ENCODE measurements around the gene CHCHD6.

Gene CHCHD6

GRCh38 chr3:126703512-126704493 is at the start of gene CHCHD6:
CHCHD6 (plus strand) TSS chr3:126704240; CDS start chr3:126704313, 73 bp downstream.
- no peaks in the 10 kb centered on the region for H3K9me3 ChIP-seq (ENCODE audit: control insufficient read depth, low read depth, low read length)
- no peaks in the 10 kb centered on the region for H3K36me3 ChIP-seq (ENCODE audit: control insufficient read depth, low read depth, low read length)
- peaks cover 34% of the 10 kb centered on the region for H3K27me3 ChIP-seq (ENCODE audit: control insufficient read depth, insufficient read depth, low read length)
- H3K4me1 ChIP-seq (ENCODE audit: control insufficient read depth, low read depth, low read length) = peaks cover 9% of the 10 kb centered on the region
- peak within 1 kb of the TSS; percentile 44 for H3K9ac ChIP-seq (ENCODE audit: low read length)
- H3K4me3 ChIP-seq (ENCODE audit: low read length) = peak within 1 kb of the TSS; percentile 77
- H3K27ac ChIP-seq (ENCODE audit: low read length) = no peak within 1 kb of the TSS

- H3K4me1 ChIP-seq (ENCODE audit: control insufficient read depth, low read depth, low read length) = no peaks in the 10 kb centered on the region
- peak within 1 kb of the TSS; percentile 16 for H3K9ac ChIP-seq (ENCODE audit: low read length)
- peak within 1 kb of the TSS; percentile 50 for H3K4me3 ChIP-seq (ENCODE audit: low read length)
- H3K27ac ChIP-seq (ENCODE audit: low read length) = no peak within 1 kb of the TSS
- H3K9me3 ChIP-seq (ENCODE audit: control insufficient read depth, low read depth, low read length) = no peaks in the 10 kb centered on the region
- peaks cover 34% of the 10 kb centered on the region for H3K27me3 ChIP-seq (ENCODE audit: control insufficient read depth, insufficient read depth, low read length)
- no peaks in the 10 kb centered on the region for H3K36me3 ChIP-seq (ENCODE audit: control insufficient read depth, low read depth, low read length)
Observed at GRCh38 chr3:126654571-126655383, 49.3 kb upstream of the CHCHD6 start, which contains the start of gene TXNRD3. TXNRD3 (minus strand) TSS chr3:126655124.

DNA sequence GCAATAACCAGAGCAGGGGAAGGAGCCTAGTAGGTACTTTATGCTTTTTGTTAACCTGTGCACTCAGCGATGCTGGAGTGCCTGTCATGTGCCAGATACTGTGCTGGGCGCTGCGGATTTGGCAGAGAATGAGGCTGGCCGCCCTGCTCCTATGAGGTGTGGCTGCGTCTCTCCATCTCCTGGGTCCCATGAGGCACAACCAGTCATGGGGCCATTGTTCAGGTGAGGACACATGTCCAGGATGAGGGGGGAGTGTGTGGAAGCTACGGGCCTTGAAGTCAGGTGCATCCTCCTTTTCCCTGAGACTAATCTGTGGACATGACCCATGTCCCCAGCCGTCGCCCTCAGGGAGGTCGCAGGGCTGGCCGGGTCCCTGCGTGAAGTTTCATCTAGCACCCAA is 48.2 kb upstream of the CHCHD6 start:
- Histone ChIP-seq H3K9ac (ENCODE audit: low read length) (no peak overlapping the region), H3K4me1 (ENCODE audit: control insufficient read depth, low read depth, low read length) (no peaks in the 10 kb centered on the region), H3K27me3 (ENCODE audit: control insufficient read depth, insufficient read depth, low read length) (peaks cover 34% of the 10 kb centered on the region), H3K27ac (ENCODE audit: low read length) (no peak overlapping the region), H3K36me3 (ENCODE audit: control insufficient read depth, low read depth, low read length) (no peaks in the 10 kb centered on the region), H3K9me3 (ENCODE audit: control insufficient read depth, low read depth, low read length) (no peaks in the 10 kb centered on the region), H3K4me3 (ENCODE audit: low read length) (no peak overlapping the region)

DNA sequence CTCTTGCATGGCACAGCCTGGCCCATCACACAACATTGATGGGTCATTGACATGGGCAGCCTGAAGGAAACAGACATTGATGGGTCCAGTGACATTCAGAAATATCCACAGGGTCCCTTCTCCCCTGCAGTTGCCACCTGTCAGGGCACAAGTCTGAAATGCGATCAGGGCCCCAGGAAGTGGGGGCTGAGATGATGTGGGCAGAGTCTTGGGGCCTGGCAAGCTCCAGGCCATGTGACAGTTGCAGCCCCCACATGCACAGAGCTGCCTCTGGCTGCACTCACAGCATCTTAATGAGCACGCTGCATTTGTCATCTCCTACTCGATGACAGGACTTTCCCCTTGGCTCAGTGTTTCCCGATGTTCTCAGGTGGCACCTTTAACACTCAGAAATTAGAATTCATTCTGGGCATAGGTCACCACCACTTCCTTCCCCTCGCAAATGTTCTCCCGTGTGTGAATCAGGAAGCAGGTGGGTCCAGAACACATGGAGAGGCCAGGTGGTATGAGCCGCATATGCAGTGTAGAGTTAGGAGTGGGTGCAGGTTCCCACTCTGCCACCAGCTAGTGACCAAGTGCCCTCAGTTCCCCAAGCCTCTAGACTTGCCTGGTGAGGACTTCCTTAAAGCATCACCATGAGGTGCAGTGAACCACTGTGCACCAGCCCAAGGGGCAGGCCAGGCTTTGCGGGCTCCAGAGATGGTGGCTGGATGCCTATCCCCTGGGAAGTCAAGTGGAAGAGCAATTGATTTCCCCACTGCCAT is 47.5 kb upstream of the CHCHD6 start:
- H3K36me3 ChIP-seq (ENCODE audit: control insufficient read depth, low read depth, low read length) = no peaks in the 10 kb centered on the region
- no peak overlapping the region for H3K9ac ChIP-seq (ENCODE audit: low read length)
- H3K27me3 ChIP-seq (ENCODE audit: control insufficient read depth, insufficient read depth, low read length) = peaks cover 34% of the 10 kb centered on the region
- no peaks in the 10 kb centered on the region for H3K4me1 ChIP-seq (ENCODE audit: control insufficient read depth, low read depth, low read length)
- no peak overlapping the region for H3K4me3 ChIP-seq (ENCODE audit: low read length)
- H3K27ac ChIP-seq (ENCODE audit: low read length) = no peak overlapping the region
- H3K9me3 ChIP-seq (ENCODE audit: control insufficient read depth, low read depth, low read length) = no peaks in the 10 kb centered on the region

GRCh38 chr3:126657901-126658300 is 46.1 kb upstream of the CHCHD6 start:
- Histone ChIP-seq H3K4me3 (ENCODE audit: low read length) (no peak overlapping the region), H3K4me1 (ENCODE audit: control insufficient read depth, low read depth, low read length) (no peaks in the 10 kb centered on the region), H3K27me3 (ENCODE audit: control insufficient read depth, insufficient read depth, low read length) (peaks cover 34% of the 10 kb centered on the region), H3K27ac (ENCODE audit: low read length) (no peak overlapping the region), H3K9me3 (ENCODE audit: control insufficient read depth, low read depth, low read length) (no peaks in the 10 kb centered on the region), H3K9ac (ENCODE audit: low read length) (no peak overlapping the region), H3K36me3 (ENCODE audit: control insufficient read depth, low read depth, low read length) (no peaks in the 10 kb centered on the region)

GRCh38 chr3:126658584-126658983 is 45.5 kb upstream of the CHCHD6 start:
- Histone ChIP-seq H3K4me1 (ENCODE audit: control insufficient read depth, low read depth, low read length) (no peaks in the 10 kb centered on the region), H3K4me3 (ENCODE audit: low read length) (no peak overlapping the region), H3K27ac (ENCODE audit: low read length) (no peak overlapping the region), H3K36me3 (ENCODE audit: control insufficient read depth, low read depth, low read length) (no peaks in the 10 kb centered on the region), H3K27me3 (ENCODE audit: control insufficient read depth, insufficient read depth, low read length) (peaks cover 27% of the 10 kb centered on the region), H3K9me3 (ENCODE audit: control insufficient read depth, low read depth, low read length) (no peaks in the 10 kb centered on the region), H3K9ac (ENCODE audit: low read length) (no peak overlapping the region)

DNA sequence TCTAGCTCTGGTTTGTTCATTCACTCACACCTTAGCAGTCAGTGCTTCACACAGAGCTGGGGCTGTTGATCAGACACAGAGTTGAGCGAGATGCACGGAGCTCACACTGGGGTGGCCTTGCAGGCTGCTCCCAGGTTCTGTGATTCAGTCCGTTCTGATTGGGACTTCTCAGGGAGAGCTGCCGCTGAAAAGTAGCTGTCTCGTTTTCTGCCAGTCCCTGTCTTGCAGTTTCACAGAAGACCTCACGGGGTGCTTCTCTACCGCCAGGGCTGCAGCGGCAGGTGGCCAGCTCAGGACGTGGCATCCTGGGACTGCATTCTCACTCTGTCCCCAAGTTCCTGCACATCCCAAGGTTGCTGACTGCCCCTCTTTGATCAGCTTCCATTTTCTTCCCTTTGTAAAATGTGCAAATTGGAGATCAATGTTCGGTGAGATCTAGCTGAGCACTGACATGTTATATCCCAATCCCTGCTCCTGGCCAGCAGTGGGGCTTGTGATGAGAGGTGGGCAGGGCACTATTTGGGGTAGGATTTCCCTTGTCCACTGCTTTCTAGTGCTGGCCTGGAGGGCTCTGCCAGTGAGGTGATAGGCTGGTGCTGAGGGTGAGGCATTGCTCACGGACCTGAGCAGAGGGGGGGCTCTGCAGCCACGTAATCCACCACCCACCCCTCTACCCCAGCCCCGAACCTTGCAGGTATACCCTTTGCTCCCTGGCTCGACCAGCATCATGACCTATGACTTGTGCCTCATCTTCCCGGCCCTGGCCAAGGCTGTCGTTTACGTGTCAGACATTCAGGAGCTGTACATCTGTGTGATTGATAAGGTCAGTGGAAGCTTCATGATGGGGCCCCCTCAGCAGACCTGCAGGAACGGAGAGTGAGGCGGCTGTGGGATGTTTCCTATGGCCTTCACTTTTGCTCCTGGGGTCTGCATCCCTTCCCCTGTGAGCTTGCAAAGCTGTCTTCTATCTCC is 43.8 kb upstream of the CHCHD6 start:
- Histone ChIP-seq H3K9me3 (ENCODE audit: control insufficient read depth, low read depth, low read length) (no peaks in the 10 kb centered on the region), H3K4me3 (ENCODE audit: low read length) (no peak overlapping the region), H3K36me3 (ENCODE audit: control insufficient read depth, low read depth, low read length) (no peaks in the 10 kb centered on the region), H3K9ac (ENCODE audit: low read length) (no peak overlapping the region), H3K27me3 (ENCODE audit: control insufficient read depth, insufficient read depth, low read length) (peaks cover 16% of the 10 kb centered on the region), H3K4me1 (ENCODE audit: control insufficient read depth, low read depth, low read length) (no peaks in the 10 kb centered on the region), H3K27ac (ENCODE audit: low read length) (no peak overlapping the region)

DNA sequence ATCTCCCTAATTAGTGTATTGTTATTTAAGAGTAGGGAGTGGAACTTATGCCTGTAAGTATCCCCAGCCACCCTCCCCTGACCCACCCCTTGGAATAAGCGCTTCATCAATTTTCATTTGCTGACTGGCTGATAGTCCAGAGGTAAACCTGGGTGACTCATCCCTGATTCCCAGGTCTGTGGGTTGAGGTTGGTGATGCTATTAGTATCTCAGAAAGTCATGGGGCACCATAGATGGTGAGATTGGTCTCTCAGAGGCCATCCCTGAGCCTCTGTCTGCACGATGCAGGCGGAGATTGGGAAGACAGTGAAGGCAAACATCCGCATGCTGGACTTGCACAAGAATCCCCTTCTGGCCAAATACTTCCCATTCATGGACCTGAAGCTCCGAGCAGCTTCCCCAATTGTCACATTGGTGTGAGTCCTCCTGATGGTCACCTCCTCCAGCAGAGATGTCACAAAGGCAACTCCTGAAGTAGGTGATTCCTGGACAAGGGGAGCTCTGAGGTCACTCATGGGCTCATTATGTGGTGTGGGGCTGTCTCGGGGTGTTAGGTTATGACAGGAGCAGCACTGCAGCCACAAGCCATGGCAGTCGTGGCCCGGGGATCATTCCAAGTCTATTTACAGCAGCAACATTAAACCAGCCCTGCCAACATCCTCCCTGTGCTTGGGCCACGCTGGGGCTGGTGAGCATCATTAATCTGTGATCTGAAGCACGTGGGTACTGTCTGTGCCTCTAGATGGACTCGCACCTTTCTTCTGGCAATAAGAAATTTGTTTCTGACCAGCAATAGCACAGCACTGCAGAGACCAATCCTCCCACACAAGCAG is 42.3 kb upstream of the CHCHD6 start:
- Histone ChIP-seq H3K36me3 (ENCODE audit: control insufficient read depth, low read depth, low read length) (no peaks in the 10 kb centered on the region), H3K9ac (ENCODE audit: low read length) (no peak overlapping the region), H3K4me3 (ENCODE audit: low read length) (no peak overlapping the region), H3K27ac (ENCODE audit: low read length) (no peak overlapping the region), H3K4me1 (ENCODE audit: control insufficient read depth, low read depth, low read length) (no peaks in the 10 kb centered on the region), H3K9me3 (ENCODE audit: control insufficient read depth, low read depth, low read length) (no peaks in the 10 kb centered on the region), H3K27me3 (ENCODE audit: control insufficient read depth, insufficient read depth, low read length) (peaks cover 7% of the 10 kb centered on the region)

DNA sequence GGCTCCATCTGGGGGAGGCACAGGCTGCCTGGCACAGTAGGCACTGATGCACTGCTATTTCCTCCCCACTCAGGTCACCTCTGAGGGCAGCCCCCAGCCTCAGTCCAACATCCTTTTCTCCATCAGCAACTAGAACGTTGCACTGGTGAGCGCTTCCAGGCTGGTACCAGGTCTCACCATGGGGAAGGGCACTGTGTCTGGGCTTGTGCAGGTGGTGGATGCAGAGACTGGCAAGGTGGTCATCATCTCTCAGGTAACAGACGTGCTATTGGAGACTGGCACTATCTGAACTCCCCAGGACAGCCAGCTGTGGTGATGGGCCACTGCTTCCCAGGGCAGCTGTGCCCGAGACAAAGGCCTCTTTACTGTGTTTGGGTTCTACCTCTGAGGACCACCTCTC is 40.8 kb upstream of the CHCHD6 start:
- Histone ChIP-seq H3K27ac (ENCODE audit: low read length) (no peak overlapping the region), H3K4me3 (ENCODE audit: low read length) (no peak overlapping the region), H3K9me3 (ENCODE audit: control insufficient read depth, low read depth, low read length) (no peaks in the 10 kb centered on the region), H3K36me3 (ENCODE audit: control insufficient read depth, low read depth, low read length) (no peaks in the 10 kb centered on the region), H3K27me3 (ENCODE audit: control insufficient read depth, insufficient read depth, low read length) (no peaks in the 10 kb centered on the region), H3K9ac (ENCODE audit: low read length) (no peak overlapping the region), H3K4me1 (ENCODE audit: control insufficient read depth, low read depth, low read length) (no peaks in the 10 kb centered on the region)

DNA sequence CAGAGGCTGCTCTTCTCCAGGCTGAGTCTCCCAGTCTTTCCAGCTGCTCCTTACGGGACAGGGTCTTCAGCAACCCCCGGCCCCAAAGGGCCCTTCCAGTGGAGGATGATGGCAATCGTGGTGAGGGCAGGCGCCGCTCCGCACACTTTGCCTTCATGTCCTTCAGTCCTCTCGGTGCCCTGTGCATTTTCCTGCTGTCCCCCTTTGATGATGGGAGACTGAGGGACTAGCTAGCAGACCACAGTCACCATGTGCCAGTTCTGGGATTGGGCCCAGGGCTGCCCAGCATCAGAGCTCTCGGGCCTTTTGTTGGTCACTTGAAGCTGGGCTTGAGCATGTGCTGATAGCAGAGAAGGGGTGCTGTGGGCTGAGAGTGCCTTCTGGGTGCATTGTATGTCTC is 40.3 kb upstream of the CHCHD6 start:
- Histone ChIP-seq H3K4me3 (ENCODE audit: low read length) (no peak overlapping the region), H3K27me3 (ENCODE audit: control insufficient read depth, insufficient read depth, low read length) (no peaks in the 10 kb centered on the region), H3K36me3 (ENCODE audit: control insufficient read depth, low read depth, low read length) (no peaks in the 10 kb centered on the region), H3K27ac (ENCODE audit: low read length) (no peak overlapping the region), H3K9ac (ENCODE audit: low read length) (no peak overlapping the region), H3K9me3 (ENCODE audit: control insufficient read depth, low read depth, low read length) (no peaks in the 10 kb centered on the region), H3K4me1 (ENCODE audit: control insufficient read depth, low read depth, low read length) (no peaks in the 10 kb centered on the region)
